ENCODE results near the gene IFRD2.
"Not testable (repeated sequence)": the region's sequence is repeated elsewhere in the genome, so short reads cannot be mapped to it uniquely, and the experiment has no call there.

The IFRD2 gene

DNA sequence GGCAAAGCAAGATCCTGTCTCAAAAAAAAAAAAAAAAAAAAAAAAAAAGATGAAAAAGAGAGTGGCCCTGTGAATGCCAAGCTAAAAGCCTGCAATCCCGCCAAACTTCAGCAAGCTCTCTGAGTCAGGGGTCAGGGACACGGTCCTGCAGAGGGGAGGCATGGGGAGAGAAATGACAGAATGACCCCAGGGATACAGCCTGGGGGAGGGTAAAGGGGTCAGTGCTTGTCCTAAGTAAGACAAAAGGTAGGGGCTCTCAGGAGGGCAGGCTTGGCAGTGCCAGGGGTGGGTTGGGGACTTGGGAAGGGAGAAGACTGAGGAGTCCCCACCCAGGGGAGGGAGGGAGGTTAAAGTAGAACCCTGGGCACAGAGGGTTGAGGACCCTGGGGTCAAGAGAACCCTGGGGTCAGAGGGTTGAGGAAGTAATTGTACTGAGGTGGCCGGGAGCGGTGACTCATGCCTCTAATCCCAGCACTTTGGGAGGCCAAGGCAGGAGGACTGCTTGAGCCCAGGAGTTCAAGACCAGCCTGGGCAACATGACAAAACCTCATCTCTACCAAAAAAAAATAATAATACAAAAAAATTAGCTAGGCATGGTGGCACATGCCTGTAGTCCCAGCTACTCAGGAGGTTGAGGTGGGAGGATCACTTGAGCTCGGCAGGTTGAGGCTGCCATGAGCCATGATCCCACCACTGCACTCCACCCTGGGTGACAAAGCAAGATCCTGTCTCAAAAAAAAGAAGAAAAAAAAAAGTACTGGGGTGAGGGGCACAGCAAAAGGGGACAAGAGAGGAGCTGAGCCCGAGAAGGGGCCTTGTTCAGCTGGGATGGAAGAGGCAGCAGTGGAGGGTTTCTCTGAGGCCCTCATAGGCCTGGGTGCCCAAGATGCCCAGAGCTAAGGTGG lies 28.5 kb downstream of the IFRD2 start:
- no peak for TF ChIP-seq CTCF (conservative IDR thresholded peaks at IDR 0.05; ENCODE audit: low read depth, low read length)
- no peak overlapping the region for H3K4me3 ChIP-seq (ENCODE audit: low read length)
- DNase-seq (ENCODE audit: low read depth), result no peak

- no peak overlapping the region for H3K4me3 ChIP-seq (ENCODE audit: low read length)
- no peak for TF ChIP-seq CTCF (conservative IDR thresholded peaks at IDR 0.05; ENCODE audit: low read depth, low read length)
- no peak for DNase-seq (ENCODE audit: low read depth)
Observed at GRCh38 chr3:50262778-50263177, 29.5 kb downstream of the IFRD2 start.

- H3K4me3 ChIP-seq (ENCODE audit: low read length); DNase-seq (ENCODE audit: low read depth): not testable (repeated sequence)
Observed at GRCh38 chr3:50262200-50262599, 30.0 kb downstream of the IFRD2 start.

- no peak for DNase-seq (ENCODE audit: low read depth)
- H3K4me3 ChIP-seq (ENCODE audit: low read length), result no peak overlapping the region
- no peak for TF ChIP-seq CTCF (conservative IDR thresholded peaks at IDR 0.05; ENCODE audit: low read depth, low read length)
Observed at GRCh38 chr3:50261505-50261904, 30.7 kb downstream of the IFRD2 start.

DNA sequence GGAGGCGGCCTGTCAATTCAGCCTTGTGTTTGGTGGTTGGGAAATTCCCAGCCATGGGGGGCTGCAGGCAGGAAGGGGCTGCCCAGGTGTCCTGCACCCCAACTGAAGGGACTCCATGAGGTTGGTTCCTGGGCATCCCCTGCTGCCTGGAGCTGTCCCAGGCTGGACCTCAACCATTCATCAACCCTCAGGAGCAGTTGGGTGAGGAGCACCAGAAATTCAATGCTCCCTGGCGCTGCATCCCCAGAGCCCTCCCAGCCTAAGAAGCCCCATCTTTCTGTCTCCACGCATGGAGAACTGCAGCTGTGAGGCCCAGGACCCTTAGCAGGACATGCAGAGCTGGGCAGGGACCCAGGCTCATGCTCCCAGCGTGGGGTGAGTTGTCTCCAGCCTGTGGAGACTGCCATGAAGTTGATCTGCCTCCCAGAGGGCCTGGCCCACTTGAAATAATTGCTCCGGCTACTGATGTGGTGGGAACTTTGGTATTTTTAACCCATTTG lies 31.2 kb downstream of the IFRD2 start:
- peak overlapping the region; percentile 41 for H3K4me3 ChIP-seq (ENCODE audit: low read length)
- no peak for DNase-seq (ENCODE audit: low read depth)
- TF ChIP-seq CTCF (conservative IDR thresholded peaks at IDR 0.05; ENCODE audit: low read depth, low read length), result no peak

DNA sequence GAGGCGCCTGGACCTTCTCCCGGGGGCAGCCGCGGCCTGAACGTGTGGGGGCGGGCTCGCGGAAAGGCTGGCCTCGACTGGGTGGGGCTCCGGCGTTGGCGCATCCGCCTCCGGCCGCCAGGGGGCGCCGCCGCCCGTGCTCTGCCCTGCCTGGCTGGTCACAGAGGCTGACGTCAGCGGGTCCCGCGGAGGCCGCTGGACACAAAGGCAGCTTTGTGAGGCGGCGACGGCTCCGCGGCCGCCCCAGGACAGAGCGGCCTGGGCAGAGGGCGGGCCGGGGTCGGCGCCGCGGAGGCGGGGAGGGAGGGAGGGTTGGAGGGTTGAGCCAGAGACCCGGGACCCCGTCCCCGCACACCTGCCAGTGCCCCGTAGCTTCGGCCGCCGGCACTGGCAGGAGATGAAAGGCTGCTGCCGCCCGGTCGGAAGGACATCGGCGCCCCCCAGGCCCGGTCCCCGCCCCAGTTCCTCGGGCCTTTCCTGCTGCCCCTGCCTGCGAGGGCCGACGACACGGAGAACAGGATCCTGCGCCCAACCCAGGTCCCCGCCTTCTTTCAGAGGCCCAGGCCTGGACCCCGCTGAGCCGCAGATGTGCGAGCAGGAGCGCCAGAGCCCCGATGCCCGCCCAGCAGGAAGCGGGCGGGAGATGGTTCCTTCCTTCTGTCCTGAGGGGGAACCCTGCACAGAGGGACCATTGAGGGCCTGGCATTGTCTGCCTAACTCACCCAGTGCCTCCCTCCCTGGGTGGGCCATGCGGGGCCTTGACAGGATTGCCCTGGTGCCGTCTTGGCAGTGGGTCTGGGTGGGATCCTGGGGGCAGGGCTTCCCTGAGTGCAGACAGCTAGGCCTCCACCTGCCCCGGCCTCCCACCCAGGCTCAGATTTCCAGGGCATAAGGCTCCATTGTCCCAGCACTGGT lies 31.9 kb downstream of the IFRD2 start:
- DNase-seq (ENCODE audit: low read depth), result peak; percentile 71
- peak overlapping the region; percentile 41 for H3K4me3 ChIP-seq (ENCODE audit: low read length)

More for the DNA sequence above, 31.9 kb downstream of the IFRD2 start:
- peak; percentile 77 for TF ChIP-seq CTCF (conservative IDR thresholded peaks at IDR 0.05; ENCODE audit: low read depth, low read length)

All from retinal pigment epithelial cell (primary cell).